ENCODE data around the gene SLC12A6. TPM values are rescaled to one million over a fixed set of nuclear protein-coding genes. Genes with fewer than 3 reads are reported as not detected.
A peak's percentile ranks its signal among the peaks of the same experiment; 100 is the strongest.

Gene SLC12A6
- total and polyA plus RNA-seq, 2 of the 13 experiments (the other 11 are each of a cell fraction or from before 2014, with no cell fraction given): 15.2 to 30.1 TPM

GRCh38 chr15:34367101-34368081 is 29.8 kb upstream of the SLC12A6 start, which contains the start of gene LPCAT4:
Gene LPCAT4 (minus strand): TSS chr15:34367196. CDS start chr15:34367100, 96 bp downstream.
- Histone ChIP-seq H3K9me3 (ENCODE audit: low read length) (no peaks in the 10 kb centered on the region), H3K4me3 (replicated peaks in 1 of 3; ENCODE audit: insufficient read depth in 1 of 3, low read depth in 2 of 3, low read length in 3 of 3) (peak within 1 kb of the TSS; percentile 59 to 94 (median 87)), H3K36me3 (replicated peaks in 1 of 2; ENCODE audit: control insufficient read depth in 1 of 2, insufficient read depth in 2 of 2, low read length in 2 of 2) (no peaks in the 10 kb centered on the region), H3K4me2 (ENCODE audit: low read depth, low read length) (peak within 1 kb of the TSS; percentile 97), H3K79me2 (ENCODE audit: insufficient read depth, low read length) (peaks cover 2% of the 10 kb centered on the region), H4K20me1 (ENCODE audit: insufficient read depth, low read length) (no peaks in the 10 kb centered on the region), H2AFZ (ENCODE audit: low read length) (peak within 1 kb of the TSS; percentile 91), H3K9ac (ENCODE audit: insufficient read depth, low read depth, low read length) (peak within 1 kb of the TSS; percentile 77), H3K27me3 (ENCODE audit: control insufficient read depth in 1 of 2, insufficient read depth in 2 of 2, low read length in 2 of 2) (no peaks in the 10 kb centered on the region), H3K4me1 (ENCODE audit: insufficient read depth, low read length) (peaks cover 21% of the 10 kb centered on the region), H3K27ac (ENCODE audit: extremely low read length, insufficient read depth, low read length) (peak within 1 kb of the TSS; percentile 94)
- FAIRE-seq (peak; percentile 55), ATAC-seq (peak; percentile 90), DNase-seq (ENCODE audit: low spot score) (peak; percentile 66)
- BruUV-seq (replicated peaks): TSS peak; percentile 87
- in situ Hi-C loops (cut with HindIII; ENCODE audit: extremely low pct_ligation_motif_present, low pct_unique_long_range_greater_than_20kb): loop anchor here (10.0 to 25.0 kb wide), 2 partner anchors 67 to 305 kb away; partner anchors contain the start of gene GOLGA8A
- POLR2A ChIA-PET: interaction anchor here (1.1 to 3.1 kb wide), 5 partner anchors 24 to 221 kb away, joined by 3 to 28 read pairs (median 7); partner anchors contain the start of genes KATNBL1, NOP10 and NUTM1
- intact Hi-C loops (cut with micrococcal nuclease; ENCODE audit: unreplicated experiment): loop anchor here (1.0 to 5.0 kb wide), 3 partner anchors 24 to 305 kb away; partner anchors contain the start of genes NOP10 and NUTM1
- 0% methylated on average over 3 of the region's 80 CpGs for WGBS (ENCODE audit: low lambda C conversion rate)
- CTCF ChIA-PET (ENCODE audit: low intra/inter-chr PET ratio, low total read pairs): interaction anchor here (0.8 to 1.7 kb wide), 4 partner anchors 9 to 306 kb away, joined by 3 to 14 read pairs (median 4); partner anchors contain the start of genes NOP10 and NUTM1
- TF ChIP-seq TFDP1 (CRISPR knock-in tag; IDR thresholded peaks at IDR 0.05; ENCODE audit: borderline replicate concordance) (peak; percentile 60; the same call in 1 of the 2 replicates), RFX1 (IDR thresholded peaks at IDR 0.05) (0 out of 2 replicates have a peak, but pooled peaks have one; percentile 33), NR2F2 (IDR thresholded peaks at IDR 0.05; ENCODE audit: borderline replicate concordance, low read depth) (no peak), RARG (CRISPR knock-in tag; IDR thresholded peaks at IDR 0.05; ENCODE audit: low read depth) (no peak), PHF5A (CRISPR knock-in tag; IDR thresholded peaks at IDR 0.05; ENCODE audit: low read depth, unreplicated experiment) (peak; percentile 74), ZNF615 (CRISPR knock-in tag; IDR thresholded peaks at IDR 0.05; ENCODE audit: borderline replicate concordance) (no peak), ZBTB7A (CRISPR knock-in tag; IDR thresholded peaks at IDR 0.05) (no peak; the same call in 1 of the 2 replicates), FOXP1 (IDR thresholded peaks at IDR 0.05) (no peak), FOXP1 (CRISPR knock-in tag; IDR thresholded peaks at IDR 0.05) (no peak), ZNF205 (CRISPR knock-in tag; IDR thresholded peaks at IDR 0.05) (no peak), PRDM15 (CRISPR knock-in tag; IDR thresholded peaks at IDR 0.05) (no peak), ZFP37 (CRISPR knock-in tag; IDR thresholded peaks at IDR 0.05; ENCODE audit: borderline replicate concordance) (no peak), POLR2AphosphoS2 (IDR thresholded peaks at IDR 0.05; ENCODE audit: low read depth, low read length) (no peak)
- TF ChIP-seq, protein P1, sequence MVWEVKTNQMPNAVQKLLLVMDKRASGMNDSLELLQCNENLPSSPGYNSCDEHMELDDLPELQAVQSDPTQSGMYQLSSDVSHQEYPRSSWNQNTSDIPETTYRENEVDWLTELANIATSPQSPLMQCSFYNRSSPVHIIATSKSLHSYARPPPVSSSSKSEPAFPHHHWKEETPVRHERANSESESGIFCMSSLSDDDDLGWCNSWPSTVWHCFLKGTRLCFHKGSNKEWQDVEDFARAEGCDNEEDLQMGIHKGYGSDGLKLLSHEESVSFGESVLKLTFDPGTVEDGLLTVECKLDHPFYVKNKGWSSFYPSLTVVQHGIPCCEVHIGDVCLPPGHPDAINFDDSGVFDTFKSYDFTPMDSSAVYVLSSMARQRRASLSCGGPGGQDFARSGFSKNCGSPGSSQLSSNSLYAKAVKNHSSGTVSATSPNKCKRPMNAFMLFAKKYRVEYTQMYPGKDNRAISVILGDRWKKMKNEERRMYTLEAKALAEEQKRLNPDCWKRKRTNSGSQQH (CRISPR knock-in tag; IDR thresholded peaks at IDR 0.05; ENCODE audit: low read depth): peak; percentile 82; the same call in 1 of the 2 replicates
- TF ChIP-seq, protein P2, sequence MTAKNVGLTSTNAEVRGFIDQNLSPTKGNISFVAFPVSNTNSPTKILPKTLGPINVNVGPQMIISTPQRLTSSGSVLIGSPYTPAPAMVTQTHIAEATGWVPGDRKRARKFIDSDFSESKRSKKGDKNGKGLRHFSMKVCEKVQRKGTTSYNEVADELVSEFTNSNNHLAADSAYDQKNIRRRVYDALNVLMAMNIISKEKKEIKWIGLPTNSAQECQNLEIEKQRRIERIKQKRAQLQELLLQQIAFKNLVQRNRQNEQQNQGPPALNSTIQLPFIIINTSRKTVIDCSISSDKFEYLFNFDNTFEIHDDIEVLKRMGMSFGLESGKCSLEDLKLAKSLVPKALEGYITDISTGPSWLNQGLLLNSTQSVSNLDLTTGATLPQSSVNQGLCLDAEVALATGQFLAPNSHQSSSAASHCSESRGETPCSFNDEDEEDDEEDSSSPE (CRISPR knock-in tag; IDR thresholded peaks at IDR 0.05): no peak; the same call in none of the 2 replicates

Measured in HepG2 (cell line).